Measurements from ENCODE around the gene CD27.
"Not testable (repeated sequence)": the region's sequence is repeated elsewhere in the genome, so short reads cannot be mapped to it uniquely, and the experiment has no call there.

Gene CD27

GRCh38 chr12:6444704-6445688 lies at the start of gene CD27:
TSS of gene CD27 (plus strand) at chr12:6444955. CDS start at chr12:6445096, 141 bp downstream.
- peak; percentile 19 to 70 (median 48) for DNase-seq

GRCh38 chr12:6396031-6396430 lies 48.7 kb upstream of the CD27 start:
- no peak for DNase-seq

DNA sequence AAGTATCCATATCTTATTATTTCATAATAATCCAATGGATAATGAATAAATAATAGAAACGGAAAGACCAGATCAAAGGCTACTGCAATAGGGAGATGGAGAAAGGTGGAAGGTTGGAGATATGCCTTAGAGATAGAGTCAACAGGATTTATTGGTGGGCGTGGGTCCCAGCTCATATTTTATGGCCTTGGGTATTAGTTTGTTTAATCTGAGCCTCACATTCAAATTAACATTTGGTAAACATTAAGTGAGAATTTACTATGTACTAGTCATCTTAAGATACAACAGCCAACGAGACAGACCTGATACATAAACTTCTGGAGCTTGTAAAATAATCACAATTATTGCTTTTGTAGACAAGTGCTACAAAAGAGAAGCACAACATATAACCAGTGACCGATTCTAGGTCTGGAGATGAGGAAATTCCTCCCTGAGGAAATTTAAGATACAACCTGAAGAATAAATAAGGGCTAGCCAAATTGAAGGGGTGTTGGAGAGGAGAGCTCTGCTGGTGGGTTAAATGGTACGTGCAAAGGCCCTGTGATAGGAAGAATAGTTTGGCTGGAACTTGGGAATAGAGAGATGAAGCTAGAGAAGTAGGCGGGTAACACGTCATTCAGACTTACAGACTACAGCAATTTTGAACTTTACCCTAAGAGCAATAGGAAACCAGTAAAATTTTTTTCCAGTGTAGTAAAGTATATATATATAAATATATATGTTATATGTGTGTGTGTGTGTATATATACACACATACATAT lies 44.7 kb upstream of the CD27 start:
- no peak for DNase-seq

DNA sequence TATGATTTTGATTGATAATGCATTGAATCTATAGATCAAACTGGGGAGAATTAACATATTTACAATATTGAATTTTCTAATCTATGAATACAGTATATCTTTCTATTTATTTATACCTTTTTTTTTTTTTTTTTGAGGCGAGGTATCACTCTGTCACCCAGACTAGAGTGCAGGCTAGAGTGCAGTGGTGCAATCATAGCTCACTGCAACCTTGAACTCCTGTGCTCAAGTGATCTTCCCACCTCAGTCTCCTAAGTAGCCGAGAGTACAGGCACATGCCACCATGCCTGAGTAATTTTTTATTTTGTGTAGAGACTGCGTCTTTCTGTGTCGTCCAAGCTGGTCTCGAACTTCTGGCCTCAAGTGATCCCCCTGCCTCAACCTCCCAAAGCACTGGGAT lies 40.4 kb upstream of the CD27 start:
- DNase-seq = no peak

- DNase-seq = no peak
Observed at GRCh38 chr12:6405963-6406362, 38.8 kb upstream of the CD27 start.

DNA sequence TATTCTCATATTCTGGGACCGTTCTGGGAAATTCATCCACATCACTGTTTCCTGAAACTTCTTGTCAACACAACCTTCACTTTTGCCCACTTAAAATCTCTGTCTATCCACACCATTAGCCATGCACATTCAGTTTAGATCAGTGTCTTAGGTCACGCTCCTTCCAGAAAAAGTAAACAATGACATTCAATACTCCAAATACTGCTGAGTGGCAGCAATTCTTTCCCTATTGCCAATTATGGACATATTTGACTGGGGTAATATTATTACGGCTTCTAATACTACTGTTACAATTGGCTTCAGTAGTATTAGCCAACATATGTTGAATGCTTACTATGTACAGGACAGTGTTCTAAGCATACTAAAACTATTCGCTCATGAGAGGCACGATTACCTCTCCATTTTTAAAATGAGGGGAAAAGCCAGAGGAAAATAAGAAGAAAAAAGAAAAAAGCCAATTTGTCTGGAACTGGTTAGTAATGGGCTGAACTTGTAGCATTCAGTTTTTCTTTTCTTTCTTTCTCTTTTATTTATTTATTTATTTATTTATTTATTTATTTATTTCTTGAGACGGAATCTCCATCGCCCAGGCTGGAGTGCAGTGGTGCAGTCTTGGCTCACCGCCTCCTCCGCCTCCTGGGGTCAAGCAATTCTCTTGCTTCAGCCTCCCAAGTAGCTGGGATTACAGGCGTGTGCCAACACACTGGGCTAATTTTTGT lies 37.4 kb upstream of the CD27 start:
- DNase-seq = no peak

- no peak for DNase-seq
Observed at GRCh38 chr12:6416596-6416995, 28.2 kb upstream of the CD27 start.

DNA sequence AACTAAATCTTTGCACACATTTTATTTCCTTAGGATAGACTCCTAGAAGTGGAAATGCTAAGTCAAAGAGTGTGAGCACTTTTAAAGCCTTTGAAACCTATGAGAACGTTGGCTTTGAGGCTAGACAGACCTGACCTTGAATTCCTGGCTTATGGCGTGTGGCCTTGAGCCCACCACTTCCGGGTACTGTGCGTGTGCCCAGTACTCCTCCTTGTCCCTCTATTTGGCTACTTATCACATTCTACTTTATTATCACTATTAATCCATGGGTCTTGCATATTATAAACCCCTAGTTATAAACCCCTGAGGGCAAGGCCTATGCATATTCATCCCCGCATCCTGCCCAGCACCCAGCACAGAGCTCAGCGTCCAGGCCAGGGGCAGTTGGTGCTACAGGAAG lies 26.0 kb upstream of the CD27 start:
- no peak for DNase-seq

DNA sequence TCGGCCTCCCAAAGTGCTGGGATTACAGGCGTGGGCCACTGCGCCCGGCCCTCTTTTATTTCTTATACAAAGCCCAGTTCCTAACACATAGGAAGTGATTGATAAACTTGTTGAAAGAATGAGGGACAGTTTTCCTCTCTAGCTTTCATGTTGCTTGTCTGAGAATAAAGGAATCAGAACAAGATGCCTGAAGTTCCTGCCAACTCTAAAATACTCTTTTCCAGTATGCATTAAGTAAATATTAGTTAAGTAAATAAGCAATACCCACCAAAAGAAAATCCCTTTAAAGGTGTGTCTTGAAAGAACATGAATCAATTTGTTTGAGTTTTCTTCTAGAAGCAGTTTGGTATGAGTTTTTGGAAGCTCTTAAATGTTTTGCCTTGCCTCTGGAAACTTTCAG lies 24.4 kb upstream of the CD27 start:
- DNase-seq = no peak

- DNase-seq = peak; percentile 58 to 87 (median 72)
Observed at GRCh38 chr12:6423267-6424007, 21.3 kb upstream of the CD27 start.

DNA sequence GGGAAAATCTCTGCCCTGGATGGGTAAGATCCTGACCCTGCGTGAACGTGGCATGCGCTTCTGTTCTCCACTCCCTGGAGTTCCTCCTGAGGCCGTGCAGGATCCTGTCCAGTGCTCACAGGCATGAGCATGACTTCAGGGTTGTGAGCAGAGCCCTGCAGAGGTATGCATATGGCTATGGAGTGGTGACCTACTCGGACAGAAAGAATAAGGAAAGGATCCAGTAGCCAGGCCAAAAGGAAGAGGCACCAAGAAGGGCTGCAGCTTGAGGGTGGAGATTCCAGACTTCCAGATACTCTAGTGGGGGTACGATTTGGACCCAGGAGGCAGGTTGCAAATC lies 20.8 kb upstream of the CD27 start:
- DNase-seq = no peak

GRCh38 chr12:6424866-6425265 lies 19.9 kb upstream of the CD27 start:
- DNase-seq = no peak

GRCh38 chr12:6425590-6426531 lies 18.9 kb upstream of the CD27 start:
- DNase-seq = peak in 2 of 6 experiments; percentile 19 to 38

DNA sequence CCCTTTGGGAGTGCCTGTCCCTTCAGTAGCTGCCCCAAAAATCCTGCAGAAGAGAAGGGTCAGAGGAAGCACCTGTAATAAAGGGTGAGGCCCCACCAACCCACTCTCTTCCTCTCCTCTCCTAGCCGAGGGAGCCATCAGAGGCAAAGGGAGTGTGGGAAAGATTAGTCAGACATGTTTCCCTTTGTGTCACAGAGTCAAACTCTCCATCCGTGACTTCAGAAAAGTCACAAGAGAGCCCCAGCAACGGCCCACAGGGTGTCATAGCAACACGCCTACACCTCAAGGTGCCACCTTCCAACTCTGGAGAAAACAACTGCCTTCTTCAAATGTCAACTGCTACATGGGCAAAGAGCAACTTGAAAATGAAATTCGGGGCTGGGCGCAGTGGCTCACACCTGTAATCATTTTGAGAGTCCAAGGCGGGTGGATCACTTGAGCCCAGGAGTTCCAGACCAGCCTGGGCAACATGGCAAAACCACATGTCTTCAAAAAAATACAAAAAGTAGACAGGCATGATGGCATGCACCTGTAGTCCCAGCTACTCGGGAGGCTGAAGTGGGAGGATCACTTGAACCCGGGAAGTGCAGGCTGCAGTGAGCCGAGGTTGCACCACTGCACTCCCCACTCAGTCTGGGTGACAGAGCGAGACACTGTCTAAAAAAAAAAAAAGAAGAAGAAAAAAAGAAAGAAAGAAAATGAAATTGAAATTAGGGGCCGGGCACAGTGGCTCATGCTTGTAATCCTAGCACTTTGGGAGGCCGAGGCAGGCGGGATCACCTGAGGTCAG lies 17.7 kb upstream of the CD27 start:
- DNase-seq = peak; percentile 65 to 85 (median 78)

- DNase-seq = not testable (repeated sequence)
Observed at GRCh38 chr12:6427796-6428195, 17.0 kb upstream of the CD27 start.

- DNase-seq = no peak
Observed at GRCh38 chr12:6428326-6428725, 16.4 kb upstream of the CD27 start.

DNA sequence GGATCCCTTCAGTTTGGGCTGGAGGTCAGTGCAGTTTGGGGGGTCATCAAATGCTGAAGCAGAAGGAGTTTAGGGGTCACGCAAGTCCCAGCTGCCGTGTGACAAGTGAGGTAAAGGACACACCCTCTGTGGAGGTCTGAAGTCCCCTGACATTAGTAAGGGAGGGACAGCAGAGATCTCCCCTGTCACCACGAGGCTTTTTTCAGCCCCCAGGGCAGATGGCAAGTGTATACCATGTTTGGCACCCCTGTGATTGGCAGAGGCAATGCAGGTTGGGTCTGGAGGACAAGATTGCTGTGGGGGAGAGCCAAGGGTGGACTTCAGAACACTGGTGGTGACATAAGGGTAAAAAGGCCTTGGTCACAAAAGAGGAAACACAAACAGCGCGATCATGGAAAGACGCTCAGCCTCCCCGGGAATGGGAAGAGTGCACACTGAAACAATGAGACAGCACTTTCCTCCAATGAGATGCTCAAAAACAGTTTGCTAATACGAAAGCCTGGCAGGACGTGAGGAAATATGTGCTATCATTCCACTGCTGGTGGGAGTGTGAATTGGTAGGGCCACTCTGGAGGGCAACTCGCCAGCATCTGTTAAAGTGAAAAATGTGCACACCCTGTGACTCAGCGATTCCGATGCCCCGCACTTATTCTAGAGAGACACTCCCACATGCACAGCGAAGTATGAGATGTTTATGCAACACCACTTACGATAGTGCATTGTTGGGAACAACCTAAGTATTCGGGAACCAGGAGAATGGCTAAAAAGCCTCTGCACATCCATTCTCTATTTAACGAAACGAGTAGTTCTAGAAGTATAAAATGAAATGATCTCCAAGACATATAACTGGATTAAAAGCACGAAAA lies 14.4 kb upstream of the CD27 start:
- DNase-seq = no peak

DNA sequence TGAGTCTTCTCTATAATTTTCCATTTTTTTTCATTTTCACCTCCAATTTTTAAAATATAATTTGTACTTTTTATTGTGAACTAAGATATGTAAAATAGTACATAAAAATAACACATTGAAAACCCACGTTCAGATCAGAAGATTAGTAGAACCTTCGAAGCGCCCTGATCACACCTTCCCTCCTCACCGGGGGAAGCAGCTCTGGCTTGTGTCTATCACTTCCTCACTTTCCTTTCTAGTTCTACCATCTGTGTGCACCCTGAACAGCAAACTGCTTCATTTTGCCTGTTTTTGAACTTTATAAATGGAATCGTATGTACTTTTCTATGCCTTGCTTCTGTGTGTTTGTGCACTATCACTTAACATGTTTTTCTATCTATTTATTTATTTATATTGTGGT lies 11.8 kb upstream of the CD27 start:
- DNase-seq = peak in 1 of 6 experiments; percentile 34

All from stimulated activated naive CD4-positive, alpha-beta T cell (primary cell).